ENCODE measurements around the gene NUBP1. TPM values are rescaled to one million over a fixed set of nuclear protein-coding genes. Genes with fewer than 3 reads are reported as not detected.

The NUBP1 gene
- total RNA-seq, 1 donor, result 19.5 TPM

- TF ChIP-seq CTCF (IDR thresholded peaks at IDR 0.05; ENCODE audit: extremely low read depth, low read depth, low read length), result no peak
- H3K4me1 ChIP-seq (ENCODE audit: insufficient read depth, low read length), result no peaks in the 10 kb centered on the region
- no peaks in the 10 kb centered on the region for H3K36me3 ChIP-seq (ENCODE audit: insufficient read depth, low read length)
- no peak for DNase-seq (ENCODE audit: insufficient read length, low spot score, missing footprints)
- no peaks in the 10 kb centered on the region for H3K9me3 ChIP-seq (ENCODE audit: low read depth, low read length)
- H3K27ac ChIP-seq (ENCODE audit: low read depth, low read length), result no peak overlapping the region
- no peaks in the 10 kb centered on the region for H3K79me2 ChIP-seq (ENCODE audit: insufficient read depth, low read length)
- H2AFZ ChIP-seq (ENCODE audit: low read length), result no peak overlapping the region
- H4K20me1 ChIP-seq (ENCODE audit: insufficient read depth, low read length), result no peaks in the 10 kb centered on the region
- H3K4me2 ChIP-seq (ENCODE audit: insufficient read depth, low read length), result no peak overlapping the region
- H3K27me3 ChIP-seq (ENCODE audit: insufficient read depth, low read length), result peaks cover 10% of the 10 kb centered on the region
- H3K4me3 ChIP-seq (ENCODE audit: insufficient read depth, low read length), result no peak overlapping the region
Measured at GRCh38 chr16:10805334-10805733, 61.7 kb downstream of the NUBP1 start.

- Histone ChIP-seq H3K79me2 (ENCODE audit: insufficient read depth, low read length) (no peaks in the 10 kb centered on the region), H3K27me3 (ENCODE audit: insufficient read depth, low read length) (peaks cover 10% of the 10 kb centered on the region), H3K4me3 (ENCODE audit: insufficient read depth, low read length) (no peak overlapping the region), H3K4me2 (ENCODE audit: insufficient read depth, low read length) (no peak overlapping the region), H3K27ac (ENCODE audit: low read depth, low read length) (no peak overlapping the region), H3K4me1 (ENCODE audit: insufficient read depth, low read length) (no peaks in the 10 kb centered on the region), H3K9me3 (ENCODE audit: low read depth, low read length) (no peaks in the 10 kb centered on the region), H2AFZ (ENCODE audit: low read length) (no peak overlapping the region), H3K36me3 (ENCODE audit: insufficient read depth, low read length) (no peaks in the 10 kb centered on the region), H4K20me1 (ENCODE audit: insufficient read depth, low read length) (no peaks in the 10 kb centered on the region)
- DNase-seq (ENCODE audit: insufficient read length, low spot score, missing footprints), result no peak
- no peak for TF ChIP-seq CTCF (IDR thresholded peaks at IDR 0.05; ENCODE audit: extremely low read depth, low read depth, low read length)
Measured at GRCh38 chr16:10806698-10807097, 63.1 kb downstream of the NUBP1 start.

DNA sequence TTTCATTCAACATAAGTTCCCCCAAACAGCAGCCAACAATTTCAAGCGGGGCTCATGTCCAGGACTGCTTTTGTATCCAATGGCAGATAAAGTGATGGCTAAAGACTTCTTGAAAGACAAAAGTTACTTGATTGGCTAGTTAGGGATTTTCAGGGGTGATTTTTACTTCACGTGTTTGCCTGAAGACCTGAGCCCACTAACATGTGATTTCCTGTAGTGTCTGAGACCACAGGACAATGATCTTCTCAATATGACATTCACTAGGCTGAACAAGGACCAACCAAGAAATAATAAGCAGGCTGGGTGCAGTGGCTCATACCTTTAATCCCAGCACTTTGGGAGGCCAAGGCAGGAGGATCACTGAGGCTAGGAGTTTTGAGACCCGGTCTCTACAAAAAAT, 64.6 kb downstream of the NUBP1 start:
- H2AFZ ChIP-seq (ENCODE audit: low read length), result no peak overlapping the region
- peaks cover 10% of the 10 kb centered on the region for H3K27me3 ChIP-seq (ENCODE audit: insufficient read depth, low read length)
- H4K20me1 ChIP-seq (ENCODE audit: insufficient read depth, low read length), result no peaks in the 10 kb centered on the region
- H3K27ac ChIP-seq (ENCODE audit: low read depth, low read length), result no peak overlapping the region
- TF ChIP-seq CTCF (IDR thresholded peaks at IDR 0.05; ENCODE audit: extremely low read depth, low read depth, low read length), result no peak
- no peaks in the 10 kb centered on the region for H3K36me3 ChIP-seq (ENCODE audit: insufficient read depth, low read length)
- H3K9me3 ChIP-seq (ENCODE audit: low read depth, low read length), result no peaks in the 10 kb centered on the region
- no peak overlapping the region for H3K4me3 ChIP-seq (ENCODE audit: insufficient read depth, low read length)
- no peak for DNase-seq (ENCODE audit: insufficient read length, low spot score, missing footprints)
- no peaks in the 10 kb centered on the region for H3K4me1 ChIP-seq (ENCODE audit: insufficient read depth, low read length)
- no peaks in the 10 kb centered on the region for H3K79me2 ChIP-seq (ENCODE audit: insufficient read depth, low read length)
- H3K4me2 ChIP-seq (ENCODE audit: insufficient read depth, low read length), result no peak overlapping the region

DNA sequence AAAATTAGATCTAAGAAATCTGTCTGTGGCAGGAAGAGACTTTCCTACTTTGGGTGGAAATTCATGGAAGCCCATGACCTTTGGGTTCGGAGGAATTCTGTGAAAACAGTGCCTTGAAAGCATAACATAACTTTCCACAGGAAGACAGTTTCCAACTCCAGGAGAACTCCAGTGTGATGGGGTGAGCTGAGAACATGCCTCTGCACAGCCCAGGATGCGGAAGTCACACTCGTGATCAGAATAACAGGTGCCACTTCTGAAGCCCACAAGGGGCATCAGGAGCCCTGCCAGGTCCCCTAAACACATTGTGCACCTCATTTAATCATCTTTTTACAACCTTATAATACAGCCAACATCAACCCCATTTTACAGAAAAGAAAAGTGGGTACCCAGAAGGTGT, 65.2 kb downstream of the NUBP1 start:
- Histone ChIP-seq H3K4me2 (ENCODE audit: insufficient read depth, low read length) (no peak overlapping the region), H3K27me3 (ENCODE audit: insufficient read depth, low read length) (peaks cover 9% of the 10 kb centered on the region), H2AFZ (ENCODE audit: low read length) (no peak overlapping the region), H3K27ac (ENCODE audit: low read depth, low read length) (no peak overlapping the region), H3K4me3 (ENCODE audit: insufficient read depth, low read length) (no peak overlapping the region), H3K36me3 (ENCODE audit: insufficient read depth, low read length) (no peaks in the 10 kb centered on the region), H3K4me1 (ENCODE audit: insufficient read depth, low read length) (no peaks in the 10 kb centered on the region), H4K20me1 (ENCODE audit: insufficient read depth, low read length) (no peaks in the 10 kb centered on the region), H3K9me3 (ENCODE audit: low read depth, low read length) (no peaks in the 10 kb centered on the region), H3K79me2 (ENCODE audit: insufficient read depth, low read length) (no peaks in the 10 kb centered on the region)
- DNase-seq (ENCODE audit: insufficient read length, low spot score, missing footprints), result no peak
- TF ChIP-seq CTCF (IDR thresholded peaks at IDR 0.05; ENCODE audit: extremely low read depth, low read depth, low read length), result no peak
